HG03457 (cell line): Measurements from ENCODE around the gene STARD8.
A peak's percentile ranks its signal among the peaks of the same experiment; 100 is the strongest.
"Not testable (repeated sequence)": the region's sequence is repeated elsewhere in the genome, so short reads cannot be mapped to it uniquely, and the experiment has no call there.

Source experiments
- ATAC-seq: cut with Tn5 transposase; IDR thresholded peaks from one replicate; pipeline ENCODE4 v1.9.1; 2021; ENCODE audit warnings: moderate number of reproducible peaks; ENCODE audit not compliant: unreplicated experiment

The STARD8 gene

DNA sequence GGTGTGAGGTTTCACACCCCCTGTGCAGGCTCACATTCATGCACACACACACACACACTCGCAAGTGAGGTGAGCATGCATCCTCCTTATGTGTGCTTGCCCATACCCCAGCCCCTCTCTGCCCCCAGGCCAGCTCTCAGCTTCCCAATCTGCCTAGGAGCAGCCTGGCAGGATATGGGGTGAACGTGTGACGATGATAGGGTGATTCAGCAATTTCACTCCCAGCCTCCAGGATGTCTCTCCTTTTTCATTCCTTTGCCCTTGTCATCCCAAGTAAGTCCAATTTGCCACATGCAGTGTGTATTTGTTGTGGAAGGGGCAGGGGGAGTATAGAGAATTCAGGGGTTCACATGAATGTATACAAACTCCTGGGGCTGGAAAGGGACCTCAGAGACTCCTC, 7.2 kb downstream of the STARD8 start:
- ATAC-seq = no peak

GRCh38 chrX:68656473-68656872, 9.0 kb downstream of the STARD8 start:
- ATAC-seq = not testable (repeated sequence)

- ATAC-seq = no peak
Measured at GRCh38 chrX:68658530-68658929, 11.1 kb downstream of the STARD8 start.

DNA sequence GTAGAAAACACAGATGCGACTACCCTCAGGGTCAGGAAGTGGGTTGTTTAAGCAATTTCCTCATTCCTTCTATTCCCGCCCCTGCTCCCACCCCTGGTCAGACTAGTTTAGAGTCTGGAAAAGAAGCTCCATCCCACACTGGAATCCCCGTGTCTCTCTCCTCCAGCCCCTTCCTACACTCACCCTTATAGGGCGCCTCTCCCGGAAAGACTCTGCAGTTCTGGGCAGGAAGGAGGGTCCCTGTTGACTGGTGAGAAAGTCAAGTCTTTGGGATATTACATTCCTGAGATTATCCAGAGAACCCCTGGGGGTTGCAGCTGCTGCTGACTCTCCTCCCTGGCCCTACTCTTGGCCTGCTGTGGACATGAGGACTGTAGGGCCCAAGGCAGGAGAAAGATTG, 11.9 kb downstream of the STARD8 start:
- no peak for ATAC-seq

DNA sequence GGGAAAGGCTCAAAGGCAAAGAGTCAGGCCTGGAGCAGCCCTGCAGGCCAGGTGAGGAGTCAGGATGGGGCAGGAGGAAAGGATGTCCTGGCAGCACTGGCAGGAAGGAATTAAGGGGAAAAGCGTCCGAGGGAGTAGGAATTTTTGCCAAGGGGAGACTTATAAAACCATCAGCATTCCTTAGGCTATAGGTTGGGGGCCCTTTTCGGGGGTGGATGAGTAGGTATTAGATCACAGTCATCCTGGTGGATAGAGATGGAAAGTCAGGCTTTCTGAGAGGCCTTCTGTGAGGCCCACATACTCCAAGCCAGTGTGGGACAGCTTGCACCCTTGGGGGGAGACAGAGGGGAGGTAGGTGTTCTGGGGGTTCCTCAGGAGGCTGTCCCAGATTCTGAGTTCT, 12.3 kb downstream of the STARD8 start:
- no peak for ATAC-seq

DNA sequence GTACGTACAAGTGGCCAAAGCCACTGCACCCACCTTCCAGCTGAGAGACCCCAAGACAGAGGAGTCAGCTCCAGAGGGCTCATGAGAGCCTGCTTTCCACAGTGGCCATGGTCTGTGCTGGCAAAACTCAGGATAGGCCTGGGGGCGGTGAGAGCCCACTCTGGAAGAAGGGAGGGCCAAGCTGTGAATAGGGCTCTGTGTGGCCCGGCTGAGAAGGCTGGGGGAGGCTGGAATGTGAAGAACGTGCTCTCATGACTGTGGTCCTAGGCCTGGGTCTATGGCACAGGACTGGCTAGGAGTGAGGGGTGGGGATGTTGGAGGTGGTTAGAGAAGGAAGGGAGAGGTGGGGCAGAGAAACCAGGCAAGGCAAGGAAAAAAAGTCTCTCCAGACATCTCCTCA, 13.3 kb downstream of the STARD8 start:
- ATAC-seq = no peak

DNA sequence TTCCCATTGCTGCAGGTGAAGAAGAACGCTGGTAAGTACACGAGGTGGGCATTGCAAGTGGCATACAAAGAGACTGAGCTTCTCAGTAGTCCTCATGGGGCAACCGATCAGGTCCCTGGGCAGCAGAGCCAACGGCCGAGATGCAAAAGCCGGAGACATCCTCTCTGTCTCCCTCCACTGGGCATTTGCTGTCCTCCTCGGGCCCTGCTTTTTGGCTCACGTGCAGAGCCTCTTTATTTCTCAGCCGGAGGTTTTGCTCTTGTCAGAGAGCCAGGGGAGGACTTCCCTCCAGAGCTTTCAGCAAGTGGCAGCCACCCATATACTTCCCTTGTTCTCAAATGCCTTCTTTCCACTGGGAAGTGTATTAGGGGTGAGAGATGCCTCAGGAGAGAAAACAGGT, 18.0 kb downstream of the STARD8 start:
- ATAC-seq = no peak

DNA sequence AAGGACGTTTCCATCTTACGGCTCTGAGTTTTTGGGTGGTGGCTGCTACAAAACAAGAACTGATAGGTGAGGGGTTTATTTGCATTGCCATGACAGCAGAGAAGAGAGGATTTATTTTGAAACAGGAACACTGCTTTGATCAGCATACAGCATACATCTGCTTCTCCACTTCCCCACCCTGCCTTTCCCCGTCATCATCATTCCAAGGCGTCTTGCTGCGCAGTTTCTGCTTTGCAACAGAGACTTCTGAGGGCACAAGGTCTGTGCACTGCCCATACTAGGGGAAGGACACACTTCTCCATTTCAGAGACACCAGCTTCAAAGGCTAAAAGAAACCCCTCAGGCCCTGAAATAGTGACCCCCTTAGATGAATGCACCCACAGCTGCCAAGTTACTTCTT, 19.1 kb downstream of the STARD8 start:
- ATAC-seq = no peak

GRCh38 chrX:68669094-68669860, 21.8 kb downstream of the STARD8 start:
- no peak for ATAC-seq

- no peak for ATAC-seq
Measured at GRCh38 chrX:68669871-68670270, 22.4 kb downstream of the STARD8 start.

- no peak for ATAC-seq
Measured at GRCh38 chrX:68671221-68671620, 23.8 kb downstream of the STARD8 start.

- no peak for ATAC-seq
Measured at GRCh38 chrX:68672581-68673318, 25.3 kb downstream of the STARD8 start.

GRCh38 chrX:68675571-68675970, 28.1 kb downstream of the STARD8 start:
- ATAC-seq = no peak

- ATAC-seq = no peak
Measured at GRCh38 chrX:68676335-68676734, 28.9 kb downstream of the STARD8 start.

- ATAC-seq = no peak
Measured at GRCh38 chrX:68677998-68678397, 30.5 kb downstream of the STARD8 start.

DNA sequence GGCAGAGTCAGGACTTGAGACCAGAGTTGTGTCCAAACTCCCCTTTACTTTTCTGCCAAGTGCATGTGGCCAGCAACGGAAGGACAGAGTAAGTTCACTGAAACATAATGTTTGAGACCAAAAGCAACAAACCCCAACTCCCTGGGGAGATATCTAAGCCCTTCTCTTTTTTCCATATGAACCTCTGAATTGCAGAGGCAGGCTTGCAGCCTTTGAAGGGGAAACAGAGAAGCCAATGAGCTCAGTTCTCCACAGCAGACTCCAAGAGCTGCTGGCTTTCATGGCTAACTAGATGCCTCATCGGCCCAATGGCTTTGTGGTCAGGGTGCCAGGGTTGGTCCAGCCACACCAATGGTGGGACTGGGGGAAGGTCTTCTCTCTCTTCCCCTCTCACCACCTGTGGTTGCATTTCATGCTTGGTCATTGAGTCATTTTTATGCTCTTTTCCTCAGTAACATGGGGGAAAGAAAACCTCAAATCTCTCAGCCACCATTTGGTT, 34.0 kb downstream of the STARD8 start:
- ATAC-seq = peak; percentile 57

DNA sequence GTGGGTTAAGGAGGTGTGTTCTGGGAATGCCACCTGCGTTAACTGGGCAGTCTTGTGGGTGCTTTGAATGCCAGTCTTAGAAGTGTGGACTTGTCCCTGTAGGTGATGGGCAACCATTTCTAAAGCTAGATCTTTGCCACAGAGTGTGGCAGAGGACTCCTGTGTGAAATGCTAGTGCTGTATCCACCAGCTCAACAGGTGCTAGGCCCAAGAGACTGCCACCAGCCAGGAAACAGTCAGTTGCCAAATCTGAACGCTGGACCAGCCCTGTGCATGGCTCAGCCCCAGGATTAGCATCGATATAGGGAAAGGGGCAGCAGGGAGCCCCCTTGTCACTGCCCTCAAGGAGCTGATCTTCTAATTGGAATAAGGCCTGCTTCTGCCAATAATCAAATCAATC, 35.3 kb downstream of the STARD8 start:
- no peak for ATAC-seq

DNA sequence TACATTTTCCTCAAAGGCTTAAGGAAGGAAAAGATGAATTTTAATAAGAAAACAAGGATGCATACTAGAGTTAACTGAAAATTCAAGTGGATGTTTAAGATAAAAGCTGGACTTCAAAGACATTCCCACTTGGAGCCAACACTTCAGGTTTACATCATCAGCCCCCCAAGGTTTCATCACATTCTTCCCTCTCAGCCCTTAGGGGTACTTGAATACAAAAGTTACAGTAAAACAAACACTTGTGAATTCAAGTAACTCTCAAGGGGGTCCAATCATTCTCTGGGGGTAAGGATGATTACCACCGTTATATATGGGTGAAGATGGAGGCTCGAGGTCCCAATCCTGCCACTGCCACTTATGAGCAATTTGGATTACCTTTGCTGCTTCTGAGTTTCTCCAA, 36.1 kb downstream of the STARD8 start:
- no peak for ATAC-seq

DNA sequence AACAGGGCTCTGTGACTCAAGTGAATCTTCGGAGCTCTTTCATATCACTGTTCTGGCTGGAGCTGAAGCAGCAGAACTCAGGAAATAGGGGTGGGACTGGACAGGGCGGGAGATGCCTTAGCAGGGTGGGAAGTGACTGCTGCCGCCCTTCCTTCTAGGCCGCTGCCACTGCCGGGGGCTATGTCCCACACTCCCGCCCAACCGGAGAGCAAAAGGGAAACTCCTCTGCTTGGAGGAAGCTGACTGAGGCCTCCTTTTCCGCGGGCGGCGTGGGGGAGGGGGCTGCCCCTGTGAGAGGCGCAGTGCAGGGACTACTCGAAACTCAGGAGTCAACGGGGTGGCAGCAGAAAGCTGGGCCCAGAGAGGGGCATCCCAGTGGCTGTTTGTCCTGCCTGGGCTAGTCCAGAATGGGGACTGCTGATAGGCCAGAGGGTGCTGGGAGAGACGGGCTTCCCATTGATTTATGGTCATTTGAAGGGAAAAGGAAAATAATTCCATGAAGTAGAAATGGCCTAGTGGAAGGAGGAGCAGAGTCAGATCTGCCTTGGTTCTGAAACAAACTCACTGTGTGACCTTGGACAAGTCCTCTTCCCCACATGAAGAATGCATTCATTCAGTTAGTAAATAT, 36.9 kb downstream of the STARD8 start:
- ATAC-seq = no peak

- no peak for ATAC-seq
Measured at GRCh38 chrX:68684919-68685304, 37.4 kb downstream of the STARD8 start.

- no peak for ATAC-seq
Measured at GRCh38 chrX:68685685-68686084, 38.2 kb downstream of the STARD8 start.
